Hepatocyte (in vitro differentiated cells): Measurements from ENCODE around the gene KLC1. TPM values are rescaled to one million over a fixed set of nuclear protein-coding genes. Genes with fewer than 3 reads are reported as not detected.

Experiments used
- DNase-seq: peaks from one replicate; pipeline ENCODE4 v3.0.0-alpha.2; 2016; ENCODE audit warnings: low spot score
- H2AFZ ChIP-seq: fragments of 200-600 bp; sonication (generic); 2 replicates; pipeline ENCODE4 v1.6.0; 2016; ENCODE audit warnings: antibody characterized with exemption, mild to moderate bottlenecking
- H3K27ac ChIP-seq: fragments of 200-600 bp; sonication (generic); 2 replicates; pipeline ENCODE4 v1.5.1; 2016; ENCODE audit warnings: mild to moderate bottlenecking
- H3K27me3 ChIP-seq: fragments of 200-600 bp; sonication (generic); 2 replicates; pipeline ENCODE4 v1.6.1; 2016
- H3K36me3 ChIP-seq: fragments of 200-600 bp; sonication (generic); replicated peaks from 2 replicates; pipeline ENCODE4 v1.5.1; 2016; ENCODE audit warnings: low read depth; ENCODE audit not compliant: insufficient read depth
- H3K4me1 ChIP-seq: fragments of 200-600 bp; sonication (generic); 2 replicates; pipeline ENCODE4 v1.5.1; 2016; ENCODE audit warnings: mild to moderate bottlenecking, moderate library complexity; ENCODE audit not compliant: insufficient read depth
- H3K4me2 ChIP-seq: fragments of 200-600 bp; sonication (generic); 2 replicates; pipeline ENCODE4 v1.6.0; 2016
- H3K4me3 ChIP-seq: fragments of 200-600 bp; sonication (generic); 2 replicates; pipeline ENCODE4 v1.5.1; 2016; ENCODE audit warnings: mild to moderate bottlenecking
- H3K79me2 ChIP-seq: fragments of 200-600 bp; sonication (generic); 2 replicates; pipeline ENCODE4 v1.6.0; 2017; ENCODE audit warnings: mild to moderate bottlenecking
- H3K9me2 ChIP-seq: fragments of 200-600 bp; sonication (generic); replicated peaks from 2 replicates; pipeline ENCODE4 v1.6.0; 2017; ENCODE audit warnings: mild to moderate bottlenecking; ENCODE audit not compliant: insufficient read depth
- H3K9me3 ChIP-seq: fragments of 200-600 bp; sonication (generic); 2 replicates; pipeline ENCODE4 v1.5.1; 2016; ENCODE audit warnings: low read depth, mild to moderate bottlenecking
- H4K20me1 ChIP-seq: fragments of 200-600 bp; sonication (generic); 2 replicates; pipeline ENCODE4 v1.6.0; 2016; ENCODE audit warnings: mild to moderate bottlenecking; ENCODE audit not compliant: insufficient read depth, poor library complexity, severe bottlenecking
- EZH2 ChIP-seq: fragments of 200-600 bp; sonication (generic); IDR thresholded peaks from 2 replicates; pipeline ENCODE4 v1.6.1; 2016; ENCODE audit warnings: antibody characterized with exemption, mild to moderate bottlenecking, borderline replicate concordance
- EZH2phosphoT487 ChIP-seq: fragments of 200-600 bp; sonication (generic); IDR thresholded peaks from one replicate; pipeline ENCODE4 v1.6.1; 2018; ENCODE audit warnings: antibody characterized with exemption, mild to moderate bottlenecking, low read depth, moderate library complexity; ENCODE audit not compliant: unreplicated experiment, severe bottlenecking
- WGBS: methylation state at CpG from one replicate; pipeline ENCODE4 v1.1.6; 2016; ENCODE audit warnings: low lambda C conversion rate; ENCODE audit errors: missing lambda C conversion rate; 5-methylcytosine and 5-hydroxymethylcytosine counted together
- polyA plus RNA-seq: library from polyadenylated mRNA; unstranded; fragments of >200 nt; fragmentation: Nextera tagmentation; extraction: Ambion mirVana; gene quantifications from 2 replicates; pipeline ENCODE4 v1.2.1, GENCODE V29; 2016
- total RNA-seq: library from RNA; depleted of rRNA; stranded (reverse); fragments of >200 nt; gene quantifications from 2 replicates; pipeline ENCODE4 v1.2.3, GENCODE V29; 2014
- TF ChIP-seq, protein P1 (sequence below): fragments of 200-600 bp; sonication (generic); IDR thresholded peaks from 2 replicates; pipeline ENCODE4 v1.5.1; 2016; ENCODE audit warnings: antibody characterized with exemption, mild to moderate bottlenecking; ENCODE audit not compliant: poor library complexity

Gene KLC1
- total and polyA plus RNA-seq, 2 experiments from 2014 or later: 95.4 to 115 TPM

DNA sequence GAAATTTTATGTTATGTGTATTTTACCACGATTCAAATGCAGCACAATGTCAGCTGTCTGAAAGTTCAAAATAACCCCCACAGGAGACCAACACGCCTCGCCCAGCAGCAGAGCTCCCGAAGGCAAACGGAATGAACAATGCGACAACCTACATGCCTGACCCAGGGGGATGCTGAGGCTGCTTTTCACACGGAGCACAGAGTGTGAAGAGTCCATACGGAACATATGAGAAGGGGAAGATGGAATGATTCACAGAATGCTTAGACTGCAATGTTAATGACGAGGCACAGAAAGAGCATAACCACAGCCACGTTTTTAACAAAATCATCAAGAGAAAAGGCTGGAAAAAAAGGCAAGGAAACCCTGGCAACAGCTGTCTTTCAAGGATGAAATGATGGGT lies 109.2 kb downstream of the KLC1 start:
- 90% methylated on average over 10 of the region's 10 CpGs for WGBS
- TF ChIP-seq EZH2phosphoT487: no peak
- H3K27me3 ChIP-seq: no peaks in the 10 kb centered on the region
- no peaks in the 10 kb centered on the region for H4K20me1 ChIP-seq
- no peak overlapping the region for H2AFZ ChIP-seq
- H3K79me2 ChIP-seq: no peaks in the 10 kb centered on the region
- H3K4me3 ChIP-seq: no peak overlapping the region
- H3K27ac ChIP-seq: no peak overlapping the region
- H3K9me2 ChIP-seq: no peaks in the 10 kb centered on the region
- no peak for DNase-seq
- no peaks in the 10 kb centered on the region for H3K4me1 ChIP-seq
- no peaks in the 10 kb centered on the region for H3K36me3 ChIP-seq
- H3K9me3 ChIP-seq: no peaks in the 10 kb centered on the region
- H3K4me2 ChIP-seq: no peak overlapping the region

GRCh38 chr14:103738701-103739451 lies 109.9 kb downstream of the KLC1 start:
- Histone ChIP-seq H3K9me3 (no peaks in the 10 kb centered on the region), H3K36me3 (no peaks in the 10 kb centered on the region), H4K20me1 (no peaks in the 10 kb centered on the region), H2AFZ (no peak overlapping the region), H3K4me1 (no peaks in the 10 kb centered on the region), H3K79me2 (no peaks in the 10 kb centered on the region), H3K4me3 (no peak overlapping the region), H3K4me2 (no peak overlapping the region), H3K27ac (no peak overlapping the region), H3K9me2 (no peaks in the 10 kb centered on the region), H3K27me3 (no peaks in the 10 kb centered on the region)
- no peak for TF ChIP-seq EZH2
- WGBS: 97% methylated on average over 34 of the region's 34 CpGs
- DNase-seq: no peak

DNA sequence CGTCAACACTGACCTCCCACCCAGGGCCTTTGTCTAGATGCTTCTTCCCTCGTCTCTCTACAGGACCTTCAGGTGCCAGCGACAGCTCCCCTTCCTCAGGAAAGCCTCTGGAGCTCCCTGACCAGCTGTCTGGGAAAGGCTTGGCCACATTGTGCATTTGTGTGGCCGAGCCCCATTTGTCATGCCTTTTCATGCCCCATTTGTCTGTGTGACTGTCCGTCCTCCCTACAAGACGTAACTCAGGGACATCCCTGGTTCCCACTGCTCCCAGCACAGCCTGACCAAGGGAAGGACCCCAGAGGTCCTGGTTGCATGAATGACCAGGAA lies 110.4 kb downstream of the KLC1 start:
- Histone ChIP-seq H4K20me1 (no peaks in the 10 kb centered on the region), H3K4me1 (no peaks in the 10 kb centered on the region), H3K4me3 (no peak overlapping the region), H3K9me3 (no peaks in the 10 kb centered on the region), H3K79me2 (no peaks in the 10 kb centered on the region), H3K27ac (no peak overlapping the region), H3K4me2 (no peak overlapping the region), H2AFZ (no peak overlapping the region), H3K9me2 (no peaks in the 10 kb centered on the region), H3K27me3 (no peaks in the 10 kb centered on the region), H3K36me3 (no peaks in the 10 kb centered on the region)
- WGBS: over 99% methylated on average over 6 of the region's 6 CpGs
- TF ChIP-seq, protein P1, sequence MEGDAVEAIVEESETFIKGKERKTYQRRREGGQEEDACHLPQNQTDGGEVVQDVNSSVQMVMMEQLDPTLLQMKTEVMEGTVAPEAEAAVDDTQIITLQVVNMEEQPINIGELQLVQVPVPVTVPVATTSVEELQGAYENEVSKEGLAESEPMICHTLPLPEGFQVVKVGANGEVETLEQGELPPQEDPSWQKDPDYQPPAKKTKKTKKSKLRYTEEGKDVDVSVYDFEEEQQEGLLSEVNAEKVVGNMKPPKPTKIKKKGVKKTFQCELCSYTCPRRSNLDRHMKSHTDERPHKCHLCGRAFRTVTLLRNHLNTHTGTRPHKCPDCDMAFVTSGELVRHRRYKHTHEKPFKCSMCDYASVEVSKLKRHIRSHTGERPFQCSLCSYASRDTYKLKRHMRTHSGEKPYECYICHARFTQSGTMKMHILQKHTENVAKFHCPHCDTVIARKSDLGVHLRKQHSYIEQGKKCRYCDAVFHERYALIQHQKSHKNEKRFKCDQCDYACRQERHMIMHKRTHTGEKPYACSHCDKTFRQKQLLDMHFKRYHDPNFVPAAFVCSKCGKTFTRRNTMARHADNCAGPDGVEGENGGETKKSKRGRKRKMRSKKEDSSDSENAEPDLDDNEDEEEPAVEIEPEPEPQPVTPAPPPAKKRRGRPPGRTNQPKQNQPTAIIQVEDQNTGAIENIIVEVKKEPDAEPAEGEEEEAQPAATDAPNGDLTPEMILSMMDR: no peak
- no peak for TF ChIP-seq EZH2
- no peak for TF ChIP-seq EZH2phosphoT487
- no peak for DNase-seq

DNA sequence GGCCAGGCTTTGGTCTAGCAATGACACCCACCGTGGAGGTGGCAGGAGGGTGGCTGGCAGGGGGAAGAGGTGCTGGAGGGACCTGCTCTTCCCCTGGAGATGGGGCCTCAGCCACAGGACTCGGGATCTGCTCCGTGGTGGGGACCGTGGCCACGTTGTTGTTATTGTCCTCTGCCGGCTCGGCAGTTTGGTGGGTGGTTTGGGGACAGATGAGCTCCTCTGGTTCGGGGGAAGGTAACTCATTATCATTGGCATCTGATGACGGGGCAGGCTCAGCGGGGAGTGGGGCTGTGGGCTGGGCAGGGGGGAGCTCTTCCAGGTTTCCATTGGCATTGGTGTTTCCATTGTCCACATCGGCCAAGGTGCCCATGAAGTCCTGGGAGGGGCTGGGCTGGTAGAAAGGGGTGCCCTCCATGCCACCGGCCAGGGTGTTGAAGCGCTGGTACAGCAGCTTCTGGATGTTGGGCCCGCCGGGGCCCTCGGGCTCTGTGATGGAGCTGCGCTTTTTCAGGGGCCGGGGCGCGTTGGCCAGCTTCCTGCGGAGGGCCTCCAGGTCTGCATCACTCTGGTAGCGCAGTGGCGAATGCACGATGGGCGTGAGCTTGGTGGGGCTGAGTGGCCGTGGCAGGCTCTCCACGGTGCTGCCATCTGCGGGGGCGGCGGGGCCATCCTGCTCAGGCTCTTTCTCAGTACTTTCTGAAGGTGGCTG lies 110.9 kb downstream of the KLC1 start:
- Histone ChIP-seq H3K36me3 (no peaks in the 10 kb centered on the region), H3K9me3 (no peaks in the 10 kb centered on the region), H3K79me2 (no peaks in the 10 kb centered on the region), H3K27me3 (no peaks in the 10 kb centered on the region), H3K4me3 (no peak overlapping the region), H3K4me1 (no peaks in the 10 kb centered on the region), H3K4me2 (no peak overlapping the region), H4K20me1 (no peaks in the 10 kb centered on the region), H3K27ac (no peak overlapping the region), H3K9me2 (no peaks in the 10 kb centered on the region), H2AFZ (no peak overlapping the region)
- no peak for TF ChIP-seq EZH2
- TF ChIP-seq, protein P1: no peak
- TF ChIP-seq EZH2phosphoT487: no peak
- DNase-seq: no peak
- 97% methylated on average over 30 of the region's 30 CpGs for WGBS
